Memory B cell (primary cell): ENCODE data around the gene PCID2.
"Not testable (repeated sequence)": the region's sequence is repeated elsewhere in the genome, so short reads cannot be mapped to it uniquely, and the experiment has no call there.

Experiments used
- ATAC-seq: fragments of 150-1000 bp; cut with Tn5 transposase; 2 replicates; pipeline ENCODE4 v1.10.0; 2021; ENCODE audit warnings: low read depth, mild to moderate bottlenecking, moderate library complexity
- DNase-seq, 2 donors: peaks; one replicate each; pipeline ENCODE4 v3.0.0; 2022; ENCODE audit warnings: low spot score in 2 of 2
- H3K27ac Mint-ChIP-seq: one replicate; pipeline ENCODE4 v1.8.0; 2022; ENCODE audit warnings: mild to moderate bottlenecking, moderate library complexity, mixed read lengths
- H3K27me3 Mint-ChIP-seq: one replicate; pipeline ENCODE4 v1.8.0; 2022; ENCODE audit warnings: mixed read lengths
- H3K36me3 Mint-ChIP-seq: one replicate; pipeline ENCODE4 v1.8.0; 2022; ENCODE audit warnings: mild to moderate bottlenecking, mixed read lengths
- H3K4me1 Mint-ChIP-seq: one replicate; pipeline ENCODE4 v1.8.0; 2022; ENCODE audit warnings: mixed read lengths
- H3K4me3 Mint-ChIP-seq: one replicate; pipeline ENCODE4 v1.8.0; 2022; ENCODE audit warnings: mild to moderate bottlenecking, moderate library complexity, mixed read lengths
- H3K9me3 Mint-ChIP-seq: one replicate; pipeline ENCODE4 v1.8.0; 2022; ENCODE audit warnings: mixed read lengths

PCID2 gene

DNA sequence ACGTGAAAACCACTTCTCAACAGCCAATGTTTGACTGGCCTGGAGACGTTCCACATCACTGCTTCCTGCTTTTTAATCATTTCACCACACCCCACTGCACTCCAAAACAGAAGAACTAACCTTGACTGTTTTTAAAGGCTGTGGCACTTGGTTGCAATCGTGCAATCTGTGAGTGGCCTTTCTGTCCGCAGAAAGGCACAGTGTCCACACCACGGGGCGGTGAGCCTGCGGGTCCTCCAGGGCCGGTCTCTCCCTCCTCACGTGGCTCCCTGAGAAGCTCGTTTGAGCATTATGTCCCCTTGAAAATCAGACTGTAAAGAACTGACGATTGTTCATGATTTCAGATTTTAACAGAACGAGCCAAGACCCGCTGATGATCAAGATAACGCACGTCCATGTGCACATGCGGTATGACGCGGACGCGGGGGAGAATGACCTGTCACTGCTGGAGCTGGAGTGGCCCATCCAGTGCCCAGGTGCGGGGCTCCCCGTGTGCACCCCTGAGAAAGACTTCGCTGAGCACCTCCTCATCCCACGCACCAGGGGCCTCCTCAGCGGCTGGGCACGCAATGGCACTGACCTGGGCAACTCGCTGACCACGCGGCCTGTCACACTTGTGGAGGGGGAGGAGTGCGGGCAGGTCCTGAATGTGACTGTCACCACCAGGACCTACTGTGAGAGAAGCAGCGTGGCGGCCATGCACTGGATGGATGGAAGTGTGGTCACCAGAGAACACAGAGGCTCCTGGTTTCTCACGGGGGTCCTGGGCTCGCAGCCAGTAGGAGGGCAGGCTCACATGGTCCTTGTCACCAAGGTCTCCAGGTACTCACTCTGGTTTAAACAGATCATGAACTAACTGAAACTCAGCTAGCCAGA lies 37.0 kb downstream of the PCID2 start:
- Mint-ChIP-seq H3K4me3 (no peak overlapping the region), H3K27ac (no peak overlapping the region), H3K27me3 (no peaks in the 10 kb centered on the region), H3K4me1 (peaks cover 3% of the 10 kb centered on the region), H3K36me3 (peaks cover 23% of the 10 kb centered on the region), H3K9me3 (peaks cover 5% of the 10 kb centered on the region)
- ATAC-seq, result no peak
- DNase-seq, result no peak

DNA sequence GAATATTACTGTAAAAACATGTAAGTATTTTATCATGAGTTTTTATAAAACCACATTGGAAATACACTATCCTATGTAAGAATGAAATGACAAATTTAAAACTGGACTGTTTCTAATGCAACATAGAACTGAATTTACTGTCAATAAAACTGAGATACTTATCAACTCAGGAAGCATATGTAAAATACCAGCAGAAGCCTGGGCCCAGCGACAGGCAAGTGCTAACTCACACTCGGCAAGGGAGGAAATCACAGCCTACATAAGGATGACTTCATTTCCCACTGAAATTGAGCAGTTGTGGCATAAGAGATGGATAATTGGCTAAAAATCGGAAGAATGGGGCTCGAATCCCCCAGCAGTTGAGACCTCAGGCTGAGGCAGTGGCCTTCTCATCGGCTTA lies 38.0 kb downstream of the PCID2 start:
- Mint-ChIP-seq H3K4me3 (no peak overlapping the region), H3K4me1 (no peaks in the 10 kb centered on the region), H3K36me3 (peaks cover 16% of the 10 kb centered on the region), H3K27ac (no peak overlapping the region), H3K27me3 (no peaks in the 10 kb centered on the region), H3K9me3 (peaks cover 4% of the 10 kb centered on the region)
- DNase-seq (no peak), ATAC-seq (no peak)

DNA sequence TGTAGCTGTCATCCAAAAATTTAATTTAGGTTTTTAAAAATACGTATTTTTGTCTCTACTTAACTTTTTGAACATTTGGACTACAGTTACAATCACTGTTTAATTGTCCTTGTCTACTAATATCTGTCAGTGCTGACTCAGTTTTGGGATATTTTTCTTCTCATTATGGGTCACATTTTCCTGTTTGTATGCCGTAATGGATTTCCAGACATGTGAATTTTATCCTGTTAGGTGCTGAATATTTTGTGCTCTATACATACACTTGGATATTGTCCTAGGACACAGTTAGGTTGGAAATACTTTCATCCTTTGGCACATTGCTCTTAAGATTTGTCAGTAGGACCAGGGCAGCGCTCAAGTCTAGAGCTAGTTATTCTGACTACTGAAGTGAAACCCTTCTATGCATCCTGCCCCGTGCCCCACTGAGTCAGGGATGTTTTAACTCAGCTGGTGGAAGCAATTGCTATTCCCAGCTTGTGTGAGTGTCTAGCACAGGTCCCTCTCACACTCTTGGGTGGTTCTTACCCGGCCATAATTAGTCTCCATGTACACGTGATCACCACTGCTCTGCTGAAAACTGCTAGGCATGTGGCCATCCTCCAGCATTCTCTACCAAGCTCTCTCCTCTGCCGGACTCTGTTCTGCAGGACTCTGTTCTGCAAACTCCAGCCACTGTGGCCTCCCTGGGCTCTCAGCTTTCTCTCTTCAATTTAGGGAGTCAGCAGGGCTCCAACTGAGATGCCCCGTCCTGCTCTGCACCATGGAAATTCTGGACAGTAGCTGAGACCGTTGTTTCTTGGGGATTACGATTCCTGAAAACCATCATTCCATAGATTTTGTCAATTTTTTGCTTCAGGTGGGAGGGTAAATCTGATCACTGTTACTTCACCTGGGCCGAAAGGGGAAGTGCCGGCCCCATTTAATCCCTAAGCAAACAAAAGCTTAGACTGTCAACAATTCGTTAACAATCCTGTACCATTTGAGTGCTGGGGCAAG lies 38.9 kb downstream of the PCID2 start:
- peaks cover 4% of the 10 kb centered on the region for H3K9me3 Mint-ChIP-seq
- no peak for DNase-seq
- H3K27ac Mint-ChIP-seq, result no peak overlapping the region
- H3K4me1 Mint-ChIP-seq, result no peaks in the 10 kb centered on the region
- no peak for ATAC-seq
- no peak overlapping the region for H3K4me3 Mint-ChIP-seq
- peaks cover 13% of the 10 kb centered on the region for H3K36me3 Mint-ChIP-seq
- no peaks in the 10 kb centered on the region for H3K27me3 Mint-ChIP-seq

DNA sequence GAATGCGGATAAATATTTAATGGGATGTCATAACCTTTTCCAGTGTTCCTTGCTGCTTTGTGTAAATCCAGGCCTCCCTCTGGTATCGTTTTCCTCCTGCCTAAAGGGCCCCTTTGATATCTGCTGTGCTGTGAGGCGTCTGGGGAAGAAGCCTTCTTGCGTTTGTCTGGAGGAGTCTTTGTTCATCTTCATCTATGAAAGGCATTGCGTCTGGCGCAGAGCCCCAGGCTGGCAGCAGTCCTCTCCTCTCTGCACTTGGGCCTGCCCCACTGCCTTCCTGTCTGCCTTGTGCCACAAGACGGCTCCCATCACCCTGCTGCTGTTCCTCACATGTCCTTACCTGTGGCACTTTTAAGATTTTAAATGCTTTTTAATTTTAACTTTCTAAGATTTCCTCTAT lies 40.3 kb downstream of the PCID2 start:
- peaks cover 3% of the 10 kb centered on the region for H3K27me3 Mint-ChIP-seq
- no peak overlapping the region for H3K4me3 Mint-ChIP-seq
- DNase-seq, result no peak
- ATAC-seq, result no peak
- no peaks in the 10 kb centered on the region for H3K4me1 Mint-ChIP-seq
- H3K36me3 Mint-ChIP-seq, result peaks cover 13% of the 10 kb centered on the region
- no peak overlapping the region for H3K27ac Mint-ChIP-seq
- H3K9me3 Mint-ChIP-seq, result peaks cover 4% of the 10 kb centered on the region

DNA sequence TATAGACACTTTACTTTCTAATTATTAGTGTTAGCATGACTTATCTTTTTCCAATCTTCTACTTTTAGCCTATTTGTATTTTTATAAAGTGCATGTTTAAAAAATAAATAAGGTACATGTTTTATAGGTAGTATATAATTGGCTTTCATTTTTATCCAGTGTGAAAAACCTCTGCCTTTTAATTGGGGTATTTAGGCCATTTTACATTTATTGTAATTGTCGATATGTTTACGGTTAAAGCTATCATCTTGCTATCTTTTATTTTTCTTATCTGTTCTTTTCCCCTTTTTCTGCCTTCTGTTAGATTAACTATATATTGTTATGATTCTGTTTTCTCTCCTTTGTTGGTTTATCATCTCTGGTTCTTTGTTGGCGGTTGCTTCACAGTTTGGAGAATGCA lies 40.9 kb downstream of the PCID2 start:
- no peak for ATAC-seq
- peaks cover 6% of the 10 kb centered on the region for H3K27me3 Mint-ChIP-seq
- peaks cover 10% of the 10 kb centered on the region for H3K36me3 Mint-ChIP-seq
- H3K4me1 Mint-ChIP-seq, result no peaks in the 10 kb centered on the region
- no peak overlapping the region for H3K4me3 Mint-ChIP-seq
- peaks cover 4% of the 10 kb centered on the region for H3K9me3 Mint-ChIP-seq
- no peak overlapping the region for H3K27ac Mint-ChIP-seq
- DNase-seq, result no peak

DNA sequence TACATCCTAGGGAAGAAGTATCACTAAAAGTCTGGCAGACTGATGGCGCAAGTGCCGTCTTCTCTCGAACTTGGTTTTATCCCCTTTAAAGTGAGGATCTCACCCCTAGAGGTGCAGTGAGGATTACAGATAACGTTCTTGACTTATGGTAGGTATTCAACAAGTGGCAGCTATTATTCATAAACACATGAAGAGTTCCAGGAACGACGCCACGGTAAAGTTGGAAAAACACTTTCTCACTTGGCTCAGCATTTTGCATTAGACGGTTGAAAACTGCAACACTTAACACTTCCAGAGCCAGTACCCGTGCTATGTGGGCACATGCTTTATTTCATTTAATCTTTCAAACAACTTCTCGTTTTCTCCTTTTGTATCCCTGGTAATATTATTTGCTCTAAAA lies 41.3 kb downstream of the PCID2 start:
- ATAC-seq (no peak), DNase-seq (no peak)
- no peak overlapping the region for H3K4me3 Mint-ChIP-seq
- H3K9me3 Mint-ChIP-seq, result peaks cover 4% of the 10 kb centered on the region
- no peaks in the 10 kb centered on the region for H3K4me1 Mint-ChIP-seq
- H3K27ac Mint-ChIP-seq, result no peak overlapping the region
- H3K36me3 Mint-ChIP-seq, result peaks cover 10% of the 10 kb centered on the region
- peaks cover 6% of the 10 kb centered on the region for H3K27me3 Mint-ChIP-seq

DNA sequence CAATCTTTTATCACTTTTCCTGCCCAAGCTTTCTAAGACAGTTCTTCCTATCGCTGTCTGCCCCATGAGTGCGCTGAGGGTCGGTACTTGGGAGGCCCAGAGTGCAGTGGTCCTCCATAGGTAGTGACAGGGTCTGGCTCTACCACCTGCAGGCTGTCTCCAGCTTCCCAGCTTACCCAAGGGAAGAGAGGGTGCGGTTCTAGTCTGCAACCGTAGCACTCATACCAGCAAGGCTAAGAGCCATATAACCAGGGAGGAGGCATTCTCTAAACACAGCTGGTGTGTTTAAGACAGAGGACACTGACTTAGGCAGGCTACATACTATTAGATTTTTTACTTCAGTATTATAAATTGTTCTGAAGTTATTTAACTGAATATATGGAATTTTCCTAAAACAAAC lies 41.8 kb downstream of the PCID2 start:
- Mint-ChIP-seq H3K27ac (no peak overlapping the region), H3K4me3 (no peak overlapping the region), H3K9me3 (peaks cover 4% of the 10 kb centered on the region), H3K27me3 (peaks cover 6% of the 10 kb centered on the region), H3K36me3 (peaks cover 10% of the 10 kb centered on the region), H3K4me1 (no peaks in the 10 kb centered on the region)
- DNase-seq (no peak), ATAC-seq (no peak)

DNA sequence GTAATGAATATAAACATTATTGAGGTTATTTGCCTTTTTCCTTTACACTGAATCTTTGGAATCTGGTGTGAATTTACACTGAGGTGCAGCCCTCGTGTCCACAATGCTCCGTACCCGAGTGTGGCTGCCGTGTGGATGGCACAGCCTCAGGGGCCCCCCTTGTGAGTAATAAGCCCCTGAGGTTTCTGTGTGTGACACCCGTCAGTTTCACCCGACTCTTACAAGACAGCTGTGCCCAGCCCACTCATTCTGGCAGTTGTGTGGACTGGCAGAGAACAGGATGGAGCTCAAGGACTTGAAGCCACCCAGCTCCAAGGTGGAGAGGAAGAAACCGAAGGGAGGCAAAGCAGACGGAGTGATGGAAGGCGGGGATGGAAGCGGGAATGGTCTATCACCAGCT lies 42.2 kb downstream of the PCID2 start:
- Mint-ChIP-seq H3K9me3 (peaks cover 4% of the 10 kb centered on the region), H3K4me1 (peaks cover 2% of the 10 kb centered on the region)
- ATAC-seq, result no peak

DNA sequence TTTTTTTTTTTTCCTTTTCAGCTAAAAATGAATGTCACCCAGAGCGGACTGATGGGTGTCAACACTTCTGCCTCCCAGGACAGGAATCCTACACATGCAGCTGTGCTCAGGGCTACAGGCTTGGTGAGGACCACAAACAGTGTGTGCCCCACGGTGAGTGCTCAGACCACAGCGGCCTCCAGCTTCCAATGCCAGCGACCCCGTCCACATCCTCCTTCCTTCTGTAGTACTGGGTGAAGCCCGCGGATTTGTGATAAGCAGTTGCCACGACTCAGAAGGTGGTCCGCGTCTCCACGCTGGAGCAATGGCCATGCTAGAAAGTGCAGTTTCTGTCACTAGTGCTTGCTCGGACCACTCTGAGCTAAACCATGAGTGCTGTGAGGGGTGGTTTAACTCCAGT lies 44.0 kb downstream of the PCID2 start:
- Mint-ChIP-seq H3K4me1 (peaks cover 2% of the 10 kb centered on the region), H3K4me3 (no peak overlapping the region), H3K36me3 (peaks cover 8% of the 10 kb centered on the region), H3K9me3 (peaks cover 4% of the 10 kb centered on the region), H3K27me3 (peaks cover 9% of the 10 kb centered on the region), H3K27ac (no peak overlapping the region)
- ATAC-seq, result no peak
- no peak for DNase-seq

More for the DNA sequence above, 42.2 kb downstream of the PCID2 start:
- H3K27ac Mint-ChIP-seq, result no peak overlapping the region
- peaks cover 10% of the 10 kb centered on the region for H3K36me3 Mint-ChIP-seq
- H3K27me3 Mint-ChIP-seq, result peaks cover 8% of the 10 kb centered on the region
- DNase-seq, result no peak
- no peak overlapping the region for H3K4me3 Mint-ChIP-seq

DNA sequence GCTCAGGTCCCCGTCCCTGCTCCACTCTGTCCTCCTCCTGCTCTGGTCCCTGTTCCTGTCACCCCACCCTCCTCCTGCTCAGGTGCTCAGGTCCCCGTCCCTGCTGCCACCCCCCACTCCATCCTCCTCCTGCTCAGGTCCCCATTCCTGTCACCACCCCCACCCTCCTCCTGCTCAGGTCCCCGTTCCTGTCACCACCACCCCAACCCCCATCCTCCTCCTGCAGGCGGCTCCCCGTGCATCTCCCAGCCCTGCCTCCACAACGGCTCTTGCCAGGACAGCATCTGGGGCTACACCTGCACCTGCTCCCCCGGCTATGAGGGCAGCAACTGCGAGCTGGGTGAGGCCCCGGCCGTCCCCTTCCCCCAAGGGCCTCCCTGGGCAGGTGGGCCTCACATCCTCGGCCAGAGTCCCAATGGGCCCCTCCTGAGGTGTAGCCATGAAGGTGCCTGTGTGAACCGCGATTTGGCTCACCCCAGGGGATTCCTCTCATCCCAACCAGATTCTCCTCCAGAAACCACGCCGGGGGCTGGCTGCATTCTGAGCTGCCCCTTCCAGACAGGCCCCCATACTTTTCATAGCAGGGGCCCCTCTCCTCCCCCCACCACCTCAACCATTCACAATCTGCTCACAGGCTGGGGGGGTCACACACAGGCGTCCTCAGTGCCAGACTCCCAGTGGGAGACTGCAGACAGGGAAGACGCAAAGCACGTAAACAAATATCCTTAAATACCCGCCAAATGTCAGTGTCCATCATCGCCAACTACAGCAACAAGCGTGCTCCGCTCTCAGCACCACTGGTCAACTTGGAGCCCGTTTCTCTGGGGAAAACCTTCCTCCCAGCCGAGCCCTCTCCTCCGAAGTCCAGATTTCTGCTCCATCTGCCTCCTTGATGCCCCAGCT lies 45.4 kb downstream of the PCID2 start:
- H3K4me3 Mint-ChIP-seq, result peak overlapping the region; percentile 59
- peaks cover 15% of the 10 kb centered on the region for H3K27me3 Mint-ChIP-seq
- peaks cover 2% of the 10 kb centered on the region for H3K4me1 Mint-ChIP-seq
- DNase-seq, result no peak
- no peak for ATAC-seq
- H3K36me3 Mint-ChIP-seq, result peaks cover 3% of the 10 kb centered on the region
- no peak overlapping the region for H3K27ac Mint-ChIP-seq
- H3K9me3 Mint-ChIP-seq, result peaks cover 4% of the 10 kb centered on the region

DNA sequence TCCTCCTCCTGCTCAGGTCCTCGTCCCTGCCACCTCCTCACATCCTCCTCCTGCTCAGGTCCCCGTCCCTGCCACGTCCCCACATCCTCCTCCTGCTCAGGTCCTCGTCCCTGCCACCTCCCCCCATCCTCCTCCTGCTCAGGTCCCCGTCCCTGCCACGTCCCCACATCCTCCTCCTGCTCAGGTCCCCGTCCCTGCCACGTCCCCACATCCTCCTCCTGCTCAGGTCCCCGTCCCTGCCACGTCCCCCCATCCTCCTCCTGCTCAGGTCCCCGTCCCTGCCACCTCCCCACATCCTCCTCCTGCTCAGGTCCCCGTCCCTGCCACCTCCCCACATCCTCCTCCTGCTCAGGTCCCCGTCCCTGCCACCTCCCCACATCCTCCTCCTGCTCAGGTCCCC lies 46.5 kb downstream of the PCID2 start:
- H3K4me1 Mint-ChIP-seq, DNase-seq, H3K27ac Mint-ChIP-seq, H3K36me3 Mint-ChIP-seq, ATAC-seq, H3K9me3 Mint-ChIP-seq, H3K4me3 Mint-ChIP-seq: not testable (repeated sequence)
- H3K27me3 Mint-ChIP-seq, result peaks cover 15% of the 10 kb centered on the region

DNA sequence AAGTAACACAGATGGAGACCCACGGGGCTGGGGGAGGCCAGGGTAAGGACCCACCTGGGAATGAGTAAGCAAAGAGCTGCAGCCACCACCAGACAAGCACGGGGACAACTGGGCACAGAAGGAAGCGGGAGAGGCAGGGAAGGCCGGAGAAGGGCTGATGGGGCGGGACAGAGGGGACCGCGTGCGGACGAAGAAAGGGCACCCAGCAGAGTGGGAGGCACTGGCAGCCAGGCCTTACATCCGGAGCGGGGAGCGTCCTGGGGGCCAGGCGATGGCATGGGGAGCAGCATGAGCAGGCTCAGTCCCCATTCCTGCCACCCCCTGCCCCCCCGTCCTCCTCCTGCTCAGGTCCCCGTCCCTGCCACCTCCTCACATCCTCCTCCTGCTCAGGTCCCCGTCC lies 47.0 kb downstream of the PCID2 start:
- H3K9me3 Mint-ChIP-seq, result peaks cover 2% of the 10 kb centered on the region
- H3K36me3 Mint-ChIP-seq, result no peaks in the 10 kb centered on the region
- peak overlapping the region; percentile 13 for H3K4me3 Mint-ChIP-seq
- H3K27me3 Mint-ChIP-seq, result peaks cover 15% of the 10 kb centered on the region
- DNase-seq, result no peak
- ATAC-seq, result no peak
- peaks cover 2% of the 10 kb centered on the region for H3K4me1 Mint-ChIP-seq
- H3K27ac Mint-ChIP-seq, result no peak overlapping the region

DNA sequence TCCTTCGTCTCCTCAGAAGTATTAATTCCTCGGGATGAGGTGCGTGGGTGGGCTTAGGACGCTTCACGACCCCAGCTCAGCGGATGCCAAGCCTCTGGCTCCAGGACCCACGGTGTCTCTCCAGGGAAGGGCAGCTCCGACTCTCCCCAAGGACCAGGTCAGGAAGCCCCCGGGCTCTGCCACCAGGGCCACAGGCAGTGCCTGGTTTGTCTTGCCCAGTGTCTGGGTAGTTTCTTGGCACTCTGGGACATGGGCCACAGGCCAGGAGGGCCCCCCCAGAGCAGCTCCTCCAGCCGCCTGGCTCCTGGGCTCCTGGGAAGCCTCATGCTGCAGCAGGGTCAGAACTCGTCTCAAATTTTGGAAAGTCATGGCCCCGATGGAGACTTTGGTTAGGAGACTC lies 47.5 kb downstream of the PCID2 start:
- ATAC-seq, result no peak
- peaks cover 15% of the 10 kb centered on the region for H3K27me3 Mint-ChIP-seq
- peak overlapping the region; percentile 13 for H3K4me3 Mint-ChIP-seq
- H3K4me1 Mint-ChIP-seq, result peaks cover 2% of the 10 kb centered on the region
- no peak overlapping the region for H3K27ac Mint-ChIP-seq
- no peak for DNase-seq
- no peaks in the 10 kb centered on the region for H3K36me3 Mint-ChIP-seq
- H3K9me3 Mint-ChIP-seq, result peaks cover 2% of the 10 kb centered on the region
